NCI-H2227 (cell line): Measurements from ENCODE around the gene ATP6AP1.
"Not testable (repeated sequence)": the region's sequence is repeated elsewhere in the genome, so short reads cannot be mapped to it uniquely, and the experiment has no call there.

ENCODE experiments used
- DNase-seq: peaks from one replicate; lab custom pipeline; 2025; ENCODE audit not compliant: unreplicated experiment; lab: John Stamatoyannopoulos, UW

The ATP6AP1 gene

DNA sequence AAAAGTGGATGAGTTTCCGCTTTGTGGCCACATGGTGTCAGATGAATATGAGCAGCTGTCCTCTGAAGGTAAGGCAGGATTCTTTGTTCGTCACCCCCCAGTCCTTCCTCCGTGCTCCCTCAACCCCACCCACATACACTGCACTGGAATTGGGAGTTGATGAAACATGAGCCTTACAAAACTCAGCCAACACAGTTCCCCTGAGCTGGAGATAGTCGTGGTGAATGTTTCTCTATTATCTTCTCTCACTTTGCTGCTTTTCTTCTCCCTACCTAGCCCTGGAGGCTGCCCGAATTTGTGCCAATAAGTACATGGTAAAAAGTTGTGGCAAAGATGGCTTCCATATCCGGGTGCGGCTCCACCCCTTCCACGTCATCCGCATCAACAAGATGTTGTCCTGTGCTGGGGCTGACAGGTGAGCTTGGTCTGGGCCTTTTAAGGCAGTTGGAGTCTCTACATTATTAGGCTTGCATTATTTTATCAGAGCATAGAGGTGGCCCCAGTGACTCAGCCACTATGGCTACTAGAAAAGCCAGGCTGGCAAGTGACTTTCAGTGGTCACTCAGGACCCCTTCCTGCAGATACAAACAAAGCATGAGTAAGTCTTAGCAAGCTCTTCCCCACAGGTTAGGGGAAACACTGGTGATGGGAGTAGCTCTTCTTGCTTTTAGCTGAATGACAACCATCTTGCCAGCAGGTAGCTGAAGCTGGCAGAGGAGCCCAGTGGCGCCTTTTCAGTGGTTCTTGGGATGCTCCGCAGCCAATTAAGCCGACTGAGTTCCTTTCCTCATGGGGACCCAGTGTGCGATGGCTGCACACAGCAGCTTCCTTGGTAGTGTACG is 28.7 kb upstream of the ATP6AP1 start:
- DNase-seq: no peak

DNA sequence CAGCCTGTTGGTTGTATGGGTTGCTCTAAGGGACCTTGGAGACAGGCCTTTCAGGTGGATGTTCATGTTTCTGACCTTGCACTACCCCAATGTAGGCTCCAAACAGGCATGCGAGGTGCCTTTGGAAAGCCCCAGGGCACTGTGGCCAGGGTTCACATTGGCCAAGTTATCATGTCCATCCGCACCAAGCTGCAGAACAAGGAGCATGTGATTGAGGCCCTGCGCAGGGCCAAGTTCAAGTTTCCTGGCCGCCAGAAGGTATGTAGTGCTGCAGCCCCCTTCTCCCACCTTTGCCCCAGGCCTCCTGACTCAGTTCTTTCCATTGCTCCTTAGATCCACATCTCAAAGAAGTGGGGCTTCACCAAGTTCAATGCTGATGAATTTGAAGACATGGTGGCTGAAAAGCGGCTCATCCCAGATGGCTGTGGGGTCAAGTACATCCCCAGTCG is 28.1 kb upstream of the ATP6AP1 start:
- not testable (repeated sequence) for DNase-seq

- no peak for DNase-seq
Observed at GRCh38 chrX:154401045-154401799, 27.3 kb upstream of the ATP6AP1 start.

- no peak for DNase-seq
Observed at GRCh38 chrX:154401918-154402621, 26.4 kb upstream of the ATP6AP1 start.

GRCh38 chrX:154402622-154403127 is 25.8 kb upstream of the ATP6AP1 start:
- DNase-seq: no peak

GRCh38 chrX:154403192-154403591 is 25.3 kb upstream of the ATP6AP1 start:
- no peak for DNase-seq

GRCh38 chrX:154403858-154404257 is 24.6 kb upstream of the ATP6AP1 start:
- DNase-seq: no peak

DNA sequence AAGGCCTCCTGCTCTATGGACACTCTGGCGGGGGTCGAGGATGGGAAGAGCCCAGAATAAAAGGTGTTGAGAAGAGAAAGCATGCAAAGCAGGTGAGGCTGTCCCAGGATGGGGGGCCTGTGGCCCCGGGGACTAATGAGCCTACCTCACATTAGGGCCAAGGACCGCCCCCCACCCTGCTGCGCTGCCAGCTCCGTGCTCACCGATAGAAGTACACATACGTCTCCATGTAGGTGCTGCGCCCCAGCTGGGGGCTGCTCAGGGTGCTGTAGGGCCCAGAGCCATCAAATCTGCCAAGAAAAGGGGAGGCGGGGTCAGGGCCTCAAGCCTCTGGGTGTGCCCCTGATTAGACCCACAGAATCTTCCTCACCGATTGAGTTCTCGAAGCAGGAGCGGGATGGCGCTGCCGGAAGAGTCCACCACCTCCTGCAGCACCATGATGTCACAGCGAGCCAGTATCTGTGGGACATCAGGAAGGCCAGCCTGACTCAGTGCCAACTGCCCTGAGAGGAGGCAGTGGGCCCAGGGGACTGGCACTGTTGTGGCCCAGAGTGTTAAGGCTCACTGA is 23.8 kb upstream of the ATP6AP1 start:
- DNase-seq: no peak

GRCh38 chrX:154408659-154409221 is 19.7 kb upstream of the ATP6AP1 start:
- no peak for DNase-seq

DNA sequence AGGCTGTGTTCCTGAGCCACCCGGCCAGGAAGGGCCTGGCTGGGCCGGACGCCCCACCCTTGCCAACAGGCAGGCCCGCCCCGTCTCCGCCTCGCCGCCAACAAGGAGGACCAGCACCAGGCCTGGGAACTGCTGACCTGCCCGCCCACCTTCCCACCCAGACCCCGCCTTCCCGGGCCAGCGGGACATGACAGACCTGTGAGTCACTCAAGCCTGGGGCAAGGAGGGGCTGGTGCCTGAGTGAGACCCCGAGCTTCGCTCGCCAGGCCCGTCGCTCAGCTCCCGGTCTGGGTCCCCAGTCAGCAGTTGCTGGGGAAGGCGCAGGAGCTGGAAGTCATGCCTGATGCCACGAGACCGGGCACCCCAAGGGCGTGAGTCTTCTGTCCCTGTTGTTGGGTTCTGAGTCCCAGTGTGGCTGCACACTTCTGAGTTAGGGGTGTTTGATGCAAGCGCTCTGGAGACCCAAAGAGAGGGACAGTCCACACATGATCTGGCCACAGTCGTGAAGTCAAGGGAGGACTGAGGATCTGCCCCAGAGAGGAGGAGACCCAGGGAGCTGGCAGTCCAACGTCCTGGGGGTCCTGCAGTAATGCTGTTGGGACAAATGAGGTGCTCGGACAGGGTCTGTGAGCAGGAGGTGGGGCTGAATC is 19.1 kb upstream of the ATP6AP1 start, which contains the start of gene DNASE1L1:
Gene DNASE1L1 (minus strand): TSS at position 33 of the 650 bp plus-strand sequence. CDS start 3,686 bp downstream, outside the sequence.
- DNase-seq: peak; percentile 28

- peak; percentile 81 for DNase-seq
Observed at GRCh38 chrX:154411981-154412340, 16.5 kb upstream of the ATP6AP1 start.

- no peak for DNase-seq
Observed at GRCh38 chrX:154412468-154412867, 16.0 kb upstream of the ATP6AP1 start.

DNA sequence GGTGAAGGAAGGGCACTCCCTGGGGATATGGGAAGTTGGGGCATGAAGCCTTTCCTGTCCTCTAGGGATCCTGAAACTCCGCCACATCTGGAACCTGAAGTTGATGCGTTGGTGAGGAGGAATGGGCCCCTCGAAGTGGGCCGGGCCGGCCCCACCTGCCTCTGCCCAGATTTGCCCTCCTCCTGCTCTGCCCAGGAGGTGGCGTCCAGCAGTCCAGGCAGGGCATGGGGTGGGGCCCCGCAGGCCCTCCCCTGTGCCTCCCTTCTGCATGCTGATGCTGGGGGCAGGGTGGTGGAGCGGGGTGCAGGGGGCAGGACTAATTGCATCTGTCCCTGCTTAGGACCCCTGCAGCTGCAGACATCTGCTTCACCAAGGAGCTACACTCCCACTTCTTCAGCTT is 15.3 kb upstream of the ATP6AP1 start:
- DNase-seq: no peak

GRCh38 chrX:154417157-154417556 is 11.3 kb upstream of the ATP6AP1 start:
- DNase-seq: peak; percentile 44

DNA sequence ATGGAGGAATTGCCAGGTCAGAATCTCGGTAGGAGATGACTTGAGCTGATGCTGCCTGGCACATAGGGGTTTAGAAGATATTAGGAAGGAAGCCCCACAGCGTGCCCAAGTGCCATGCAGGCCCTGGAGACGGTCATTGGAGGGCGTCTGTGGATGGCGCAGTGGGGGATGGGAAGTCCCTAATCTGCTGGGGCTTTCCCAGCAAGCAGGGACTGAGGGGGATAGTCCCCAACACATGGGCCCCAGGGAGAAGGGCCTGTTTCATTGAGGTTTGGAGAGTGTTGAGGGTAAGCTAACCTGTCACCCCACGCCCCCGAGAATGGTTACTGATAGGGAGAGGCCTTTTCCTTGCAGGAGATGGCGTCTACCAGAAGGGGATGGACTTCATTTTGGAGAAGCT is 9.3 kb upstream of the ATP6AP1 start:
- no peak for DNase-seq

DNA sequence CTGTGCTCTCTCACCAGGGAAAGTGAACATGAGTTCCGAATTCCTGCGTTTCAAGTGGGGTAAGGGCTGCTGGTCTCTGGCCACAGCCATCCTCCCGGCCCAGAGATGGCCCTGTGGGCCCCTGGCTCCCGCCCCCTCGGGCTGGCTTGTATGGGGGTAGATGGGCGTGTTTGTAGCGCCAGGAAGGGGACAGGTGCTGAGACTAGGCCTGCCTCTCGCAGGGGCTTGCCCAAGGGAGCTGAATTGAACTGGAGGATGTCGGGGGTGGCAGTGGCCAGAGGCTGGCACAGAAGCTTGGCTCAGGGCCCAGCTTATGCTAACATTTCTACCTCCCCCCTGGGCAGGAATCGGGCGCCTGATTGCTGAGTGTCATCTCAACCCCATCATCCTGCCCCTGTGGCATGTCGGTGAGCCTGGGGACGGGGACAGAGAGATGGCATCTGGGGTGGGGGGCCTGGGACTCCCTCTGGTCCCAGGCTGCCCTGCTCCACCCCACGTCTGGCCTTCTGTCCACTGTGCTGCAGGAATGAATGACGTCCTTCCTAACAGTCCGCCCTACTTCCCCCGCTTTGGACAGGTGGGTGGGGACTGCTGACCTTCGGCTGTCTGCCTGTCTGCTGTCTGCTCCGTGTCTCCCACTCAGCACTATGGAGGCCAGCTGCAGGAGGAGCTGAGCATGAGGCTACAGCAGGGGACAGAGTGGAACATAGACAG is 8.6 kb upstream of the ATP6AP1 start:
- no peak for DNase-seq

- no peak for DNase-seq
Observed at GRCh38 chrX:154420402-154420756, 8.1 kb upstream of the ATP6AP1 start.

GRCh38 chrX:154426916-154427770 is 1.3 kb upstream of the ATP6AP1 start:
- DNase-seq: no peak

DNA sequence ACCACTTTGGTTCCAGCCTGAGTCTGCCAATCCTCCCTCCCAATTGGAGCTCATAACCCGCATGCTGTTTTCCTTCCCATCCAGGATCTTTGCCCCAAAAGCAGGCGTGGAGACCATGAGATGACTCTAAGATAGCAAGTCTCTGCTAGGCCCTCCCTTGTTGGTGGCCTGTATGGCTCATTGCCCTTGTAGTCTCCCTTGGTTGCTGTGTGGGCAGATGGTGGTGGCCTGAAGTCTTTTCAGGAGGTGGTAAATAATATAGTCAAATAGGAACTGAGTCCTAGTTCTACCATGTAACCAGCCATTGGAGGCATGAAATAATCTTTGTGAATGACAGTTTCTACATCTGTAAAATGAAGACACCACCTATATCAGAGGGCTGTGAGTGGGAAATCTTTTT is 1.2 kb downstream of the ATP6AP1 start:
- DNase-seq: no peak
